Adrenal gland (tissue), 12 donors: Measurements from ENCODE around the gene ZNF516. TPM values are rescaled to one million over a fixed set of nuclear protein-coding genes. Genes with fewer than 3 reads are reported as not detected.

Experiments
- DNase-seq, 7 donors: peaks; one replicate each; pipeline ENCODE4 v3.0.0-alpha.2; 2019 to 2020
- H3K27ac ChIP-seq, 5 donors: fragments of 200-600 bp; sonication (generic) in 4 of 5; 1 replicate in 3 of 5; 2 replicates in 2 of 5; pipeline versions ENCODE4 v1.5.1 to v1.8.0; 2016 to 2020; ENCODE audit warnings: mild to moderate bottlenecking in 1 of 5
- H3K27me3 ChIP-seq: fragments of 200-600 bp; 2 replicates; pipeline ENCODE4 v1.8.0; 2021
- H3K36me3 ChIP-seq, 2 donors: fragments of 200-600 bp; replicated peaks in 1 of 2; 1 replicate in 1 of 2; 2 replicates in 1 of 2; pipeline versions ENCODE4 v1.5.1 to v1.8.0; 2018 to 2022
- H3K4me1 ChIP-seq, 2 donors: fragments of 200-600 bp; replicated peaks in 1 of 2; 1 replicate in 1 of 2; 2 replicates in 1 of 2; pipeline versions ENCODE4 v1.5.1 to v1.8.0; 2018 to 2021
- H3K4me3 ChIP-seq, 4 donors: fragments of 200-600 bp; sonication (generic) in 3 of 4; one replicate each; pipeline ENCODE4 v1.5.1; 2016 to 2018
- H3K9me3 ChIP-seq, 3 donors: fragments of 200-600 bp; sonication (generic) in 1 of 3; replicated peaks in 1 of 3; 1 replicate in 2 of 3; 2 replicates in 1 of 3; pipeline versions ENCODE4 v1.5.1 to v1.8.0; 2016 to 2021
- POLR2A ChIP-seq, 2 donors: fragments of 450-650 bp; IDR thresholded peaks; one replicate each; pipeline ENCODE4 v1.6.1; 2017; ENCODE audit warnings: antibody characterized with exemption in 2 of 2, mild to moderate bottlenecking in 2 of 2, moderate library complexity in 1 of 2
- WGBS, 4 donors: extraction: QIAGEN DNeasy Blood & Tissue Kit in 2 of 4; methylation state at CpG; one replicate each; pipeline versions ENCODE4 v1.1.5 to v1.1.7; 2013 to 2017; 5-methylcytosine and 5-hydroxymethylcytosine counted together
- intact Hi-C, 2 donors: fragments of 100-400 bp; cut with DNase I; formaldehyde crosslinking; loops; one replicate each; pipeline versions ENCODE4 v1.14.1 to v1.15.0; 2022 to 2023
- polyA plus RNA-seq, 3 donors: library from polyadenylated mRNA; stranded (reverse); fragments of 200-250 nt in 2 of 3; fragments of 350-450 nt in 1 of 3; fragmentation: Illumina TruSeq in 1 of 3; extraction: RNeasy Lipid Tissue Mini Kit (QIAGEN cat#74804) in 1 of 3; gene quantifications; one replicate each; pipeline ENCODE4 v1.2.3, GENCODE V29; 2013 to 2014
- total RNA-seq, 9 donors: library from RNA; depleted of rRNA in 4 of 9; stranded (reverse); fragments of >200 nt in 4 of 9; fragments of 120-200 nt in 1 of 9; fragmentation: NEBNext Ultra II Directional in 1 of 9; extraction: Animal tissue kit (Norgen Biotek cat#: 25700) in 1 of 9; gene quantifications; one replicate each; pipeline versions ENCODE4 v1.1.0 to v1.2.4, GENCODE V29; 2013 to 2023
- TF ChIP-seq, protein P1 (sequence below), 6 experiments: fragments of 450-650 bp in 4 of 6; fragments of 200-600 bp in 2 of 6; sonication (generic) in 1 of 6; IDR thresholded peaks; 1 replicate in 5 of 6; 2 replicates in 1 of 6; pipeline versions ENCODE4 v1.5.1 to v1.8.0; 2016 to 2021; ENCODE audit warnings: antibody characterized with exemption in 6 of 6, mild to moderate bottlenecking in 2 of 6, moderate library complexity in 1 of 6
- donor health status: healthy with polysubstance abuse.
- donor health status: Bipolar disorder and iron deficiency.
- donor health status: DM: yes; HTN: yes; CAD: no.
- donor health status: DM: no; HTN: no; CAD: no.
- donor health status: DM: no; HTN: no; CAD: no.
- donor health status: DM: yes; HTN: yes; CAD: no.

ZNF516 gene
- total and polyA plus RNA-seq, 12 donors = 8.6 to 60.1 (median 31.0) TPM

- 57 to 60% (median 58%) methylated on average over 4 of the region's 4 CpGs for WGBS, 4 donors
These were observed 64.4 kb downstream of the ZNF516 start for GRCh38 chr18:76430636-76431035.

GRCh38 chr18:76429262-76430126, 65.5 kb downstream of the ZNF516 start:
- WGBS, 4 donors = 78 to 86% (median 80%) methylated on average over 12 to 14 of the region's 14 CpGs
- peak in 2 of 7 donors; percentile 21 to 58 for DNase-seq
- H3K4me1 ChIP-seq = peaks cover 9 to 26% of the 10 kb centered on the region in 2 donors
- H3K27me3 ChIP-seq = no peaks in the 10 kb centered on the region
- TF ChIP-seq POLR2A (IDR thresholded peaks at IDR 0.05) = no peak
- TF ChIP-seq, protein P1, sequence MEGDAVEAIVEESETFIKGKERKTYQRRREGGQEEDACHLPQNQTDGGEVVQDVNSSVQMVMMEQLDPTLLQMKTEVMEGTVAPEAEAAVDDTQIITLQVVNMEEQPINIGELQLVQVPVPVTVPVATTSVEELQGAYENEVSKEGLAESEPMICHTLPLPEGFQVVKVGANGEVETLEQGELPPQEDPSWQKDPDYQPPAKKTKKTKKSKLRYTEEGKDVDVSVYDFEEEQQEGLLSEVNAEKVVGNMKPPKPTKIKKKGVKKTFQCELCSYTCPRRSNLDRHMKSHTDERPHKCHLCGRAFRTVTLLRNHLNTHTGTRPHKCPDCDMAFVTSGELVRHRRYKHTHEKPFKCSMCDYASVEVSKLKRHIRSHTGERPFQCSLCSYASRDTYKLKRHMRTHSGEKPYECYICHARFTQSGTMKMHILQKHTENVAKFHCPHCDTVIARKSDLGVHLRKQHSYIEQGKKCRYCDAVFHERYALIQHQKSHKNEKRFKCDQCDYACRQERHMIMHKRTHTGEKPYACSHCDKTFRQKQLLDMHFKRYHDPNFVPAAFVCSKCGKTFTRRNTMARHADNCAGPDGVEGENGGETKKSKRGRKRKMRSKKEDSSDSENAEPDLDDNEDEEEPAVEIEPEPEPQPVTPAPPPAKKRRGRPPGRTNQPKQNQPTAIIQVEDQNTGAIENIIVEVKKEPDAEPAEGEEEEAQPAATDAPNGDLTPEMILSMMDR (IDR thresholded peaks at IDR 0.05) = no peak
- H3K9me3 ChIP-seq = no peaks in the 10 kb centered on the region
- H3K4me3 ChIP-seq = no peak overlapping the region
- intact Hi-C loops = no loop called here
- peak overlapping the region in 1 of 5 donors; percentile 36 for H3K27ac ChIP-seq
- peaks cover 0 to 14% of the 10 kb centered on the region in 2 donors for H3K36me3 ChIP-seq

More at GRCh38 chr18:76430636-76431035, 64.4 kb downstream of the ZNF516 start:
- Histone ChIP-seq H3K4me1 (peaks cover 9 to 26% of the 10 kb centered on the region in 2 donors), H3K9me3 (no peaks in the 10 kb centered on the region), H3K27ac (peak overlapping the region in 1 of 5 donors; percentile 30), H3K36me3 (peaks cover 0 to 14% of the 10 kb centered on the region in 2 donors), H3K4me3 (no peak overlapping the region), H3K27me3 (no peaks in the 10 kb centered on the region)
- TF ChIP-seq, protein P1 (IDR thresholded peaks at IDR 0.05) = no peak
- TF ChIP-seq POLR2A (IDR thresholded peaks at IDR 0.05) = no peak
- no peak for DNase-seq
- intact Hi-C loops = no loop called here

DNA sequence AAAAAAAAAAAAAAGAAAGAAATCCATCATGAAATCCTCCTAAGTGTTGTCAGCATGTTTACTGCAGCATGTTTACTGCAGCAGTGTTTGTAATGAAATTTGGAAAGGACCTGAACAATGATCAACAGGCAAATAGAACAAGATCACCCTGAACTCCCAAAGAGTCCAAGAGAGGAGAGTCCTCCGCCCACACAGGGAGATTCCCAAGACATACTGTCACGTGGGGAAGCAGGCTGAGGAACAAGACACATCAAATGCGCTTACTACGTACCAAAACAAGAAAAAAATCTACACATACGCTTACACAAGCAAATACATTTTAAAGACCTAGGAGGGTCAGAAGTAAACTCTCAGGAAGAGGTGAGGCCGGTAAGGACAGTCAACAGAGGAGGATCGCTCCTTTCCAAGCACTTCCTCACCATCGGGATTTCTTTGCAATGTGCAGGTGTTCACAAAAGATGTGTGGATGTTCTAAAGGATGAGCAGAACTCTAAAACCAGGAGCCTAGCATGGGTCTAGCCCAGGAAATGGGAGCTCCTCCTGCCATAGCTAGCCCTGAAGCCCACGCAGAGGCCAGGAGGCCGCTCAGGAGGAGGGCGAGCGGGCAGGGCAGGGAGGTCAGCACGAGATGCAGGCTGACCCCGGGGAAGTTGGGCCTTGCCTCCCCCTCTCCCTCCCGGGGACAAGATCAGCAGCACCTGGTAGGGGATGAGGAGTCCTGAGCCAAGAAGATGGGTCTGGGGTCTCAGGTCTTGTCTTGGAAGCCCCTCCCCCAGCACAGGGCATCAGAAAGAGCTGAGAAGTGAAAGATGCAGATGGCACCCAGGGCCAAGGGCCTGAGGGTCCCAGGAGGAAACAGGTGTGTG, 66.4 kb downstream of the ZNF516 start:
- intact Hi-C loops = no loop called here
- Histone ChIP-seq H3K4me3 (no peak overlapping the region), H3K36me3 (peaks cover 0 to 11% of the 10 kb centered on the region in 2 donors), H3K27me3 (no peaks in the 10 kb centered on the region), H3K9me3 (no peaks in the 10 kb centered on the region), H3K4me1 (peaks cover 9 to 26% of the 10 kb centered on the region in 2 donors), H3K27ac (no peak overlapping the region)
- peak in 2 of 7 donors; percentile 22 to 50 for DNase-seq
- WGBS, 4 donors = 80 to 86% (median 83%) methylated on average over 14 to 15 of the region's 15 CpGs
- no peak for TF ChIP-seq POLR2A (IDR thresholded peaks at IDR 0.05)
- TF ChIP-seq, protein P1 (IDR thresholded peaks at IDR 0.05) = no peak
